ENCODE results near the gene RGPD5.
"Not testable (repeated sequence)": the region's sequence is repeated elsewhere in the genome, so short reads cannot be mapped to it uniquely, and the experiment has no call there.

The RGPD5 gene

GRCh38 chr2:109893736-109894135, 99.6 kb downstream of the RGPD5 start:
- not testable (repeated sequence) for DNase-seq (ENCODE audit: low read depth, low spot score)

DNA sequence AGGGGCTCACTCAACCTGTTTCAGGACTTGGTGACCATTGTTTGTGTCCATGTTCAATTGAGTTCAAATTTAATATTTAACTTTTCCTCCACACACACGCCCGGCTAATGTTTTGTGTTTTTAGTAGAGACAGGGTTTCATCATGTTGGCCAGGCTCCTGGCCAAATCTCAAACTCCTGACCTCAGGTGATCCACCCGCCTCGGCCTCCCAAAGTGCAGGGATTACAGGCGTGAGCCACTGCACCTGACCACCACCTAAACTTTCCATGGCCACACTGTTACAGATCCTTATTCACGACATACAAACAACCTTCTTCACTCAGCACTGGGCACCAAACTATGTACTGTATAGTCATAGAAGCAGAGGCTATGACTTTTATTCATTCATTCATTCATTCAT, 100.0 kb downstream of the RGPD5 start:
- DNase-seq (ENCODE audit: low read depth, low spot score), result not testable (repeated sequence)

GRCh38 chr2:109895090-109895869, 101.2 kb downstream of the RGPD5 start:
- DNase-seq (ENCODE audit: low read depth, low spot score), result not testable (repeated sequence)

GRCh38 chr2:109896212-109896611, 102.1 kb downstream of the RGPD5 start:
- DNase-seq (ENCODE audit: low read depth, low spot score), result not testable (repeated sequence)

GRCh38 chr2:109897769-109898461, 103.8 kb downstream of the RGPD5 start:
- DNase-seq (ENCODE audit: low read depth, low spot score), result not testable (repeated sequence)

- DNase-seq (ENCODE audit: low read depth, low spot score), result not testable (repeated sequence)
These were observed 104.6 kb downstream of the RGPD5 start, which contains the start of gene LIMS3 for GRCh38 chr2:109898462-109899336. TSS of gene LIMS3 (plus strand) at chr2:109898688. CDS start at chr2:109898729, 41 bp downstream.

DNA sequence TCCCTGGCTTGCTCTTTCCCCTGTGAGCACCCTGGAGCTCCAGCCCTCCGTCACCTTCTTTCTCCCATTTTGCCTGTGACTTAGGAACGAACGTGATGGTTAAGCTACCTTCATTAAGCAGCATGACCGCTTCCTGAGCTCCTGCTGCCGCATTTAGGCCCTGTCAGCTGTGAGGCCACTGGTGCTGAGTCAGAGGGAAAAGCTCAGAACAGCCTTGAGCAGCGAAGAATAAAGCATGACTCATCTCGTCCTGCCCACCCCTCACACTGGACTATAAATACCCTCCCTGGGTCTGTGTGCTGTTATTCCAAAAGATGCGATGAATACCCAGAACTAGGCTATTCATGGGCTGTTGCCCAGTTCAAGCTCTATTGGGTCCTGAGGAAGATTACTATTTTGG, 111.7 kb downstream of the RGPD5 start:
- DNase-seq (ENCODE audit: low read depth, low spot score), result not testable (repeated sequence)

Measured in astrocyte of the hippocampus (primary cell).